PC-9 (cell line): ENCODE measurements around the gene UBE2E2. TPM values are rescaled to one million over a fixed set of nuclear protein-coding genes. Genes with fewer than 3 reads are reported as not detected.
A peak's percentile ranks its signal among the peaks of the same experiment; 100 is the strongest.

Experiments
- BruUV-seq: library from RNA; stranded (reverse); fragments of 400-500 nt; replicated peaks from 2 replicates; lab custom pipeline; 2021; lab: Mats Ljungman, UMichigan
- CTCF ChIA-PET: fragments of 300-600 bp; sonication (Branson Sonifier 250); formaldehyde crosslinking; loops from one replicate; lab custom pipeline; 2022; ENCODE audit warnings: antibody characterized with exemption; lab: Charles Lee
- POLR2A ChIA-PET: fragments of 300-600 bp; sonication (Branson Sonifier 250); formaldehyde crosslinking; loops from one replicate; lab custom pipeline; 2022; ENCODE audit warnings: antibody characterized with exemption; ENCODE audit not compliant: unreplicated experiment; lab: Charles Lee
- DNase-seq, 2 experiments: peaks; one replicate each; pipeline versions ENCODE4 v3.0.0 to v3.0.0-alpha.2; 2015 to 2022; ENCODE audit warnings: mixed read lengths in 1 of 2
- H2AFZ ChIP-seq: fragments of 200-600 bp; sonication (generic); 2 replicates; pipeline ENCODE4 v1.8.1; 2017; ENCODE audit warnings: antibody characterized with exemption
- H3F3A ChIP-seq: fragments of 200-600 bp; sonication (generic); 2 replicates; pipeline ENCODE4 v1.8.1; 2017; ENCODE audit warnings: antibody characterized with exemption, mild to moderate bottlenecking, low read depth; ENCODE audit not compliant: insufficient read depth
- H3K27ac ChIP-seq: fragments of 200-600 bp; sonication (generic); 2 replicates; pipeline ENCODE4 v1.6.1; 2016; ENCODE audit warnings: mixed run types
- H3K27me3 ChIP-seq: fragments of 200-600 bp; sonication (generic); 2 replicates; pipeline ENCODE4 v1.6.1; 2016; ENCODE audit warnings: low read depth, mixed run types; ENCODE audit not compliant: insufficient read depth
- H3K36me3 ChIP-seq: fragments of 200-600 bp; sonication (generic); 2 replicates; pipeline ENCODE4 v1.6.1; 2016; ENCODE audit warnings: low read depth, mixed run types
- H3K4me1 ChIP-seq: fragments of 200-600 bp; sonication (generic); replicated peaks from 2 replicates; pipeline ENCODE4 v1.6.1; 2016; ENCODE audit warnings: mixed run types; ENCODE audit not compliant: insufficient read depth
- H3K4me2 ChIP-seq: fragments of 200-600 bp; sonication (generic); 2 replicates; pipeline ENCODE4 v1.6.1; 2017; ENCODE audit warnings: mixed run types
- H3K4me3 ChIP-seq: fragments of 200-600 bp; sonication (generic); 2 replicates; pipeline ENCODE4 v1.6.1; 2016; ENCODE audit warnings: mixed run types
- H3K79me2 ChIP-seq: fragments of 200-600 bp; sonication (generic); 2 replicates; pipeline ENCODE4 v1.6.1; 2017; ENCODE audit warnings: low read depth, mixed run types
- H3K9me2 ChIP-seq: fragments of 200-600 bp; sonication (generic); 2 replicates; pipeline ENCODE4 v1.8.1; 2017; ENCODE audit warnings: mild to moderate bottlenecking; ENCODE audit not compliant: insufficient read depth
- H3K9me3 ChIP-seq: fragments of 200-600 bp; sonication (generic); 2 replicates; pipeline ENCODE4 v1.8.1; 2016; ENCODE audit warnings: low read depth; ENCODE audit not compliant: insufficient read depth
- H4K20me1 ChIP-seq: fragments of 200-600 bp; sonication (generic); 2 replicates; pipeline ENCODE4 v1.8.1; 2017; ENCODE audit not compliant: insufficient read depth
- EZH2 ChIP-seq: fragments of 200-600 bp; sonication (generic); IDR thresholded peaks from 2 replicates; pipeline ENCODE4 v1.8.0; 2017; ENCODE audit warnings: antibody characterized with exemption, low read depth
- intact Hi-C: fragments of 100-400 bp; cut with micrococcal nuclease; formaldehyde crosslinking; loops from one replicate; pipeline ENCODE4 v1.10.0; 2022; ENCODE audit not compliant: unreplicated experiment
- total RNA-seq: library from RNA; stranded (reverse); gene quantifications from 2 replicates; pipeline ENCODE4 v1.2.3, GENCODE V29; 2021
- TF ChIP-seq, protein P1 (sequence below): fragments of 200-600 bp; sonication (generic); conservative IDR thresholded peaks from 2 replicates; pipeline ENCODE4 v1.6.1; 2017; ENCODE audit warnings: mixed run types, antibody characterized with exemption, mild to moderate bottlenecking, moderate library complexity

Gene UBE2E2
- total RNA-seq, 1 experiment from 2014 or later: 48.7 TPM

DNA sequence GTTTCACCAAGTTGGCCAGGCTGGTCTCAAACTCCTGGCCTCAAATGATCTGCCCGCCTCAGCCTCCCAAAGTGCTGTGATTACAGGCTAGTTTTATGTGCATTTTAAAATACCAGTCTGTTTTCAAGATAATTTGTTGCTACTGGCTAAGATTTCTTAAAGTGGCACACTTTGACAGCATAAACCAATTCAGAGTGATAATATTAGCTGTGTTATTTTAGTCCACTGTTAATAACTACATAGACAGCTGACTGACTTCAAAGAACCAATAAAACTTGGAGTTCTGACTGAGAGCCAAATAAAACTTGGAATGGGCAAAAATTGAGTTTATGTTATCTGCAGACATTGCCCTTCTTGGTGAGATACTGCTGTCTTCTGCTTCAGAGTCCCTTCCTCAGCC is 291.8 kb downstream of the UBE2E2 start:
- BruUV-seq: no TSS peak
- POLR2A ChIA-PET: no interaction called here
- Histone ChIP-seq H2AFZ (no peak overlapping the region), H3K27ac (no peak overlapping the region), H3K27me3 (no peaks in the 10 kb centered on the region), H3K4me1 (peaks cover 34% of the 10 kb centered on the region), H3K79me2 (0 out of 2 replicates have a peak, but pooled peaks cover 3% of the 10 kb centered on the region), H4K20me1 (no peaks in the 10 kb centered on the region), H3K36me3 (no peaks in the 10 kb centered on the region), H3F3A (no peaks in the 10 kb centered on the region), H3K9me2 (no peaks in the 10 kb centered on the region), H3K4me3 (no peak overlapping the region), H3K9me3 (no peaks in the 10 kb centered on the region), H3K4me2 (no peak overlapping the region)
- DNase-seq: no peak
- TF ChIP-seq, protein P1, sequence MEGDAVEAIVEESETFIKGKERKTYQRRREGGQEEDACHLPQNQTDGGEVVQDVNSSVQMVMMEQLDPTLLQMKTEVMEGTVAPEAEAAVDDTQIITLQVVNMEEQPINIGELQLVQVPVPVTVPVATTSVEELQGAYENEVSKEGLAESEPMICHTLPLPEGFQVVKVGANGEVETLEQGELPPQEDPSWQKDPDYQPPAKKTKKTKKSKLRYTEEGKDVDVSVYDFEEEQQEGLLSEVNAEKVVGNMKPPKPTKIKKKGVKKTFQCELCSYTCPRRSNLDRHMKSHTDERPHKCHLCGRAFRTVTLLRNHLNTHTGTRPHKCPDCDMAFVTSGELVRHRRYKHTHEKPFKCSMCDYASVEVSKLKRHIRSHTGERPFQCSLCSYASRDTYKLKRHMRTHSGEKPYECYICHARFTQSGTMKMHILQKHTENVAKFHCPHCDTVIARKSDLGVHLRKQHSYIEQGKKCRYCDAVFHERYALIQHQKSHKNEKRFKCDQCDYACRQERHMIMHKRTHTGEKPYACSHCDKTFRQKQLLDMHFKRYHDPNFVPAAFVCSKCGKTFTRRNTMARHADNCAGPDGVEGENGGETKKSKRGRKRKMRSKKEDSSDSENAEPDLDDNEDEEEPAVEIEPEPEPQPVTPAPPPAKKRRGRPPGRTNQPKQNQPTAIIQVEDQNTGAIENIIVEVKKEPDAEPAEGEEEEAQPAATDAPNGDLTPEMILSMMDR: no peak
- no peak for TF ChIP-seq EZH2
- CTCF ChIA-PET: no interaction called here
- intact Hi-C loops: no loop called here

DNA sequence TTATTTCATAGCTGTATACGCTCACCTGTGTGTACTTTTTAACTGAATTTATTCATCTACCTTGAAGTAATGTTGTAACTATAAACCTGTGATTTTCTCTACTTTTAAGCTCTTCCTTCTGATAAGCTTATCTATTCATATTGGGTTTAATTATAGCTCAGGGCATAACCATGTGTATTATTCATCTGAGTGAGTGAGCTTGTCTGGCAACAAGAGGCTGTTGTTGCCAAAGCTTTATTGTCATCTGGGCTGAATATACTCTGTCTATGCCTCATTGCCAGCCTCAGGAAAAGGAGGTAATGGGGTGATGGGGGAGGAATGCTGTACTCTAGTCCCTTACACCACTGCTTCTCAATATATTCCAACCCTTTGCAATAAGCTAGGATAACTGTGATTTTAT is 292.4 kb downstream of the UBE2E2 start:
- ChIA-PET POLR2A (no interaction called here), CTCF (no interaction called here)
- Histone ChIP-seq H3K4me2 (no peak overlapping the region), H3K36me3 (no peaks in the 10 kb centered on the region), H3K27me3 (no peaks in the 10 kb centered on the region), H3K79me2 (0 out of 2 replicates have a peak, but pooled peaks cover 3% of the 10 kb centered on the region), H3K27ac (no peak overlapping the region), H4K20me1 (no peaks in the 10 kb centered on the region), H3F3A (no peaks in the 10 kb centered on the region), H3K9me3 (no peaks in the 10 kb centered on the region), H3K4me1 (peaks cover 29% of the 10 kb centered on the region), H2AFZ (no peak overlapping the region), H3K4me3 (no peak overlapping the region), H3K9me2 (no peaks in the 10 kb centered on the region)
- DNase-seq: peak in 1 of 2 experiments; percentile 54
- no peak for TF ChIP-seq EZH2
- TF ChIP-seq, protein P1: no peak
- BruUV-seq: no TSS peak
- intact Hi-C loops: no loop called here

DNA sequence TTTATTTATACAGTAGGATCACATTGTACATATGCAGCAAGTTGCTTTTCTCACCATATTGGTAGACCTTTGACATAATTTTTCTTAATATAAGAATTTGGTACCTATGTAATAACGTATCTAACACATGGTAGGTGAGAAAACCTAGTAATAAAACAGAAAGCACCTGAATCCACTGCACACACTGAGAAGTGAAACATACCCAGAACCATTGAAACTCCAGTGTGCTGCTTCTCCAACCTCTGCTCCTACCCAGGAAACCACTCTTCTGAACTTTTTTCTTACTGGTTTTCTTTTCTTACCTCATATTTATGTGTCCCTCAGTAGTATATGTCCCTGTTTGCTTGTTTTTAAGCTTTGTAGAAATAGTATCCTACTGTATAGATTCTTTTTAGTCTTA is 293.0 kb downstream of the UBE2E2 start:
- TF ChIP-seq EZH2: no peak
- TF ChIP-seq, protein P1: no peak
- POLR2A ChIA-PET: no interaction called here

More for the DNA sequence above, 293.0 kb downstream of the UBE2E2 start:
- intact Hi-C loops: no loop called here
- Histone ChIP-seq H3K4me2 (no peak overlapping the region), H3K9me2 (no peaks in the 10 kb centered on the region), H3F3A (no peaks in the 10 kb centered on the region), H3K27ac (no peak overlapping the region), H4K20me1 (no peaks in the 10 kb centered on the region), H2AFZ (no peak overlapping the region), H3K9me3 (no peaks in the 10 kb centered on the region), H3K4me1 (peaks cover 23% of the 10 kb centered on the region; the same call in 1 of the 2 replicates), H3K36me3 (no peaks in the 10 kb centered on the region), H3K4me3 (no peak overlapping the region), H3K79me2 (0 out of 2 replicates have a peak, but pooled peaks cover 3% of the 10 kb centered on the region), H3K27me3 (no peaks in the 10 kb centered on the region)
- BruUV-seq: no TSS peak
- CTCF ChIA-PET: no interaction called here
- no peak for DNase-seq
